Cortex of kidney (tissue), 1 donor: ENCODE data around the gene EXOC4.

ENCODE experiments used
- DNase-seq: peaks from one replicate; lab custom pipeline; 2025; lab: John Stamatoyannopoulos, UW

The EXOC4 gene

DNA sequence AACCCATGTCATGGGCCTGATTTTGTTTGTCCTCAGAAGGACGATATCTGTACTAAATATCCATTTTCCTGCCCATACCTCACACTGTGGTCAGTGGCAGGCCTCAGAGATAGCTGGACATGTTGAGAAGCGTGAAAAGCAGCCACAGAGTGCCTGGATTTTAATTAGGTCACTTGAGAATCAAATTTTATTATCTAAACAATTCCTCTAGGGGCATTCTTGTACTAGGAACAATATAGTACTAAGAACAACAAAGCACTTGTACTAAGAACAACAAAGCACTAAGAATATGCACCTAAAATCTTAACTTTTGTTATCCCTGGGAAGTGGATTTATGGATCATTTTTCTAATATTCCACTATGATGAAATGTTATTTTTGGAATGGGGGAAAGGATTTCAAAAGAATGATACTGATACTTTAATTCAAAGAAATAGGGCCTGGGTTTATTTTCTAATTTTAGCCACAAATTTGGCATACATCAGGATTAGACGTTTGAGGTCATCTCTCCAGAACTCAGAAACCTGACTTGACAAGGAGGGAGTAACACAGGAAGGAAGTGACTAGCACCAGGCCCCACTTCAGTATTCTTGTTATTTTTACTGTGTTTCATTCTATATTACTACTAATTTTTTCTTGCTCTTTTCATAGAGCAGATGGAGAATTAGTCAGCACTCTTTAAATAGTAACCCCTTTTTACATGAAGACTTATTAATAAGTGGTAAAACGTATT lies 112.2 kb downstream of the EXOC4 start:
- DNase-seq = no peak

DNA sequence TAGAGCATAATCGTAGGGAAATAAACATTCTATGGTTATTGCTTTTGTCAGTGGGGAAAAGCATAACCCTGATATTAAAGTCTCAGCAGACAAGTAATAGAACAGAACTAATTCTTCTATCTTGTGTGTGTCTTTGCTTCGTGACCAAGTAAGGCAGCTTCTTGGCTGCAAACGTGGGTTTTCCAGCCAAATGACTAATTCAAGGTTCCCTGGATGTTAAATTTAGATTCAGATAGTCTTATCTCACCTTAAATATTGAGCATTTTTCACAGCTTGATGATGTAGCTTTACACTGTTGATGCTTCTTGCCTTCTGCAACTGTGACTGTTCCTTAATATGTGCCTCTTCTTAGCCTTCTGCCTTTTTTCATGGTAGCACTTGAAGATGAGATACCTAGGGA lies 113.0 kb downstream of the EXOC4 start:
- DNase-seq = no peak

DNA sequence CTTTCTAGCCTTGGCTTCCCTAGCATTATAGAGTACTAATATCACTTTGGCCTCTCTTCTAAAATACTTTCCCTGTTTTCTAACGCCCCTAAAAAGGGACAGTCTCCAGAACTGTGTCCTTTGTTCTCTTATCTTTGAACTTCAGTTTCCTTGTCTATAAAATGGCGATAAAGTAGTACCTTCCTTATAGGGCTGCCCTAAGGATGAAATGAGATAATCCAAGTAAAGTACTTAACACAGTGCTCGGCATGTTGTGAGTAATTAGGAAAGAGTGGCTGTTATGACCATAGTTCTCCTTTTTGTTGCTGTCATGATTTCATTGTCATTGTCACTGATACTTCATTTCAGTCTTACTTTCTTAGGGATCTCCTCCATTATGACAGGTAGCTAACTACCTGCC lies 114.7 kb downstream of the EXOC4 start:
- DNase-seq = no peak

DNA sequence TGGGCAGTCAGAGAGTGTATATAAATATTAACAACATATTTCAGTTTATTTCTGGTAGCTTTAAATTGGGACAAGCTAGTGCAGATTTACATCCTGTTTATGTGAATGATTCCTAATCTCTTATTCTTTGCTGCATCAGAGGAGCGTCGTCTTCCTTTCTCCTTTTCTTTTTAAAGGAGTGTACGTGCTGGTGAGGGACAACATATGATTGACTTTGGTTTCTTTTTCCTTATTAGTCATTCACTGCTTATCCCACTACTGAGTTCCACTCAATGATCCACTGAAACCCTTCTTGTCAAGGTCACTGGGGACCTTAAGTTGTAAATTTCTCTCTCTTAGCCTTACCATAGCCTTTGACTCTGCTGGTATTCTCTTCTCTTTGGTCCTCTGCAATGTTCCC lies 116.3 kb downstream of the EXOC4 start:
- DNase-seq = no peak

DNA sequence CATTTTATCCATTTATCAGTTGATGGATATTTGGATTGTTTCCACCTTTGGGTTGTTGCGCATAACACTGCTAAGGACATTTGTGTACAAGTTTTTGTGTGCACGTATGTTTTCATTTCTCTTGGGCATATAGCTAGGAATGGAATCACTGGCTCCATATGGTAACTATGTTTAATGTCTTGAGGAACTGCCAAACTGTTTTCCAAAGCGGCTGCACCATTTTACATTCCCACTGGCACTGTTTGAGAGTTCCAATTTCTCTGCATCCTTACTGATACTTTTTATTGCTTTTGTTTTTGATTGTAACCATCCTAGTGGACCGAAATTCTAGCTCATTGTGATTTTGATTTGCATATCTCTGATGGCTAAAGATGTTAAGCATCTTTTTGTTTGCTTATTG lies 118.7 kb downstream of the EXOC4 start:
- DNase-seq = no peak

DNA sequence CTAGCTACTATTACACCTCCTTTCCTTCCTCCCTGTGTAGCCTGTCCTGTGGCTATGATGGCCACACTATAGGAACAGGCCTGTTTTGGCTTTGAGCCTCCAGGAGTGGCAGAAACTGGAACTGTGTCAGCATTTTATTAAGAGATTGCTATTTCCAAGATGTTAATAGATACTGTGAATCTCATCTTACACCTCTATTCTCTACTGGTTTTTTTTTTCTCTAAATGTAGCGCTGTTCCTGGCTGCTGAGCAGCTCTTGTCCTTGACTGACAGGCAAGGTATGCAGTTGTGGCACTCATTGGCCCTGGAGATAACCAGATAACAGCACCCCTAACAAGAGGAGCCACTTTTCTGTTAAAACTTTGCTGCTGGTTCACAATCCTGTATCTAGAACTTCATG lies 119.5 kb downstream of the EXOC4 start:
- DNase-seq = no peak

DNA sequence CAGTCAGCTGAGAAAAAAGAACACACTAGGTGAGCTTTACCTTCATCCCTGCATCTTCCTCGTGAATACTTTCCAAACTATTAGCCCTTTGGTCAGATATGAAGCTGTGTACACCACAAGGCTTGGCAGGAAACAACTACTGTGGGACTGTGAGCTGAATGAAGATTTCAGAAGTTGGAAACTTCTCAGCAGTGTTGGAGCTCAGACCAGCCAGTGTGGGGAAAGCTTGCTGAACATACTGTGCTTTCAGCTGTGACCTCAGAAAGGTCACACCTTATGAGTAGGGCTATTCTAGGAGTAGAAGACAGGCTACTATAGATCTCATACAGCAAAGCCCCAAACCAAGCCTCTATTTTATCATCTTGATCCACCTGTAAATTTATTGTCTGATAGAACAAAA lies 123.6 kb downstream of the EXOC4 start:
- no peak for DNase-seq

DNA sequence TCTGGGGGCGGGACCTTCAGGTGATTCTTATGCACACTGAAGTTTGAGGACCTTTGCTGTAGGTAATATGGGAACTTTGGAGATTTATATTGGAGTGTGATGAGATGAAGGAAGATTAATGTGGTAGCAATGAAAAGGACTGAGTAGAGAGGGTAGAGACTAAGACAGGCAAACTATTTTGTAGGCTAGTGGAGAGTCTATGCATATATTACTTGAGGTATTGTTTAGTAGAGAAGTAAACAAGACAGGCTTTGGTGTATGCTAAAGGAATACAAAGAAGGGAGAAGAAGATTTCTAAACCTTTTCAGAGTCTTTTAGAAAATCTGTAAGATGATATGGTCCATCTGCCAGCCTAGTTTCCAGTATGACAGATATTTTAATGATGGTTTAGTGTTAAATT lies 129.1 kb downstream of the EXOC4 start:
- no peak for DNase-seq

DNA sequence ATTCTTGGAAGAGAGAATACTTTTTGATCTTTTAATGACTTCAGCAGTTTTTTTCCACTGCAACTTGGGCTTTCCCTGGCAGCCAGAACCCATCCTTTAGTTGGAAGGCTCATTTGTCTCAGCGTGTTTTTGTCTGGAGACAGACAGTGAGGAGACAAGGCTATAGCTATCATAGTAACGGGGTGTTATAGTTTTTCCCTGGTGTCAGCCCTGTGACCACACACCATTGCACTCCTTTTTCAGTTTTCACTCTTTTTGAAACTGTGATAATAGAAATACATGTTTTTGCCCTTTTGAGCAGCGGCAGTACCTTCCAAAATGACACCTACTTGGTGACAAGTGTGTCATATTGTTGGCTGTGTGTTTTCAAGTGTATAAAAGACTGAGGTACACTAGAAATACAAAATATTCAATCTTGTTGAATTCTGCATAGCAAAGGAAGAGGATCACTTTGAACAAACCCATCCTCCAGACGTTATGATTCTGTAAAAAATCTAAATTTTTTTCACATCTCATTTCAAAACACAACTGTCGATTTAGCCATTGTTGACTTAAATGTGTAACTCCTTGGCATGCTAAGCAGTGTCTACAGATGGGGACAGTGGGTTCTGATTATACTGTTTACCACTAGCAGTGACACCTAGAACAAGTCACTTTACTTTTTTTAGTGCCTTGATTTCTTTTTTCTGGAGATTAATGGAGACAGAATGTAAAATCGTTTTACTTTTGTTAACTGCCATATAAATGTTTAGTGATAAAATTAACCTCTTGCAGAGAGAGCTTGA lies 130.1 kb downstream of the EXOC4 start:
- DNase-seq = no peak

DNA sequence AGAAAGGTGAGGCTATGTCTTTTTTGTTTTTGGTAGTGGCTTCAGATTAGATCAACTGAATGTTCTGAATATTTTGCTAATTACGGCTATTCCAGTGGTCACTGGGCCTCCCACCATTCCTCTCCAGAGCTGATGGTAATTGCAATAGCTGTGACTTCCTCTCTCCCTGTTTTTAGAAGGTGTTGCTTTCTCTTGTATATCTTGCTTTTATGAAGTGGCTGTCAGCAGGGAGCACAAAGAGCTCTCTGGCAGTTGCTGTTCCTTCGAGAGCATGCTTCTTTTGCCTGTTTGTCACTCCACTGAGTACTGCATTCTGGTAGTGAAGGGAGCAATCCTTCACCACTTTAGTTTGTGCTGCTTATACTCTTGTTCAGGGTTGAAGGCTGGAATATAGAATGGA lies 133.3 kb downstream of the EXOC4 start:
- DNase-seq = no peak

DNA sequence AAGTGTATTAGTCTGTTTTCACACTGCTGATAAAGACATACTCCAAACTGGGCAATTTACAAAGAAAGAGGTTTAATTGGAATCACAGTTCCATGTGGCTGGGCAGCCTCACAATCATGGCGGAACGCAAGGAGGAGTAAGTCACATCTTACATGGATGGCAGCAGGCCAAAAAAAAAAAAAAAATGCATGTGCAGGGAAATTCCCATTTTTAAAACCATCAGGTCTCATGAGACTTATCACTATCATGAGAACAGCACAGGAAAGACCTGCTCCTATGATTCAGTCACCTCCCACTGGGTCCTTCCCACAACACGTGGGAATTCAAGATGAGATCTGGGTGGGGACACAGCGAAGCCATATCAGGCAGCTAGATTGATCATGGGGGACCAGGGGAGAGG lies 136.8 kb downstream of the EXOC4 start:
- no peak for DNase-seq

DNA sequence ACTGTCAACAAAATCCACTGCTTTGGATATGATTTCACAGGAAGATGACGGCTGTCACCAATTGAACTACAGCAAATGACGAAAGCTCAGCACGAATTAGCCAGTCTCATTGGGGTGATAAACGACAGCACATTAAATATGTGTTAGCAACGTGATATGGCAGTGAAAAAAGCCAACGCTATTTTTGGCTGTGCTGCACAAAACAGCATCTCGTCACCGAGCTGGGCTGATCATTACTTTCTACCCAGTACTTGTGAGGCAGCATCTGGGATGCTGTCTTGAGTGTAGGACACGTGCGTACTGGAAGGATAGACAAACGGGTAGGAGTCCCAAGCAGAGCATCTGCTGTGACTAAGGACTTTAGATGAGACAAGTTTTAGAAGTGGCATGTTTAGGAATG lies 138.3 kb downstream of the EXOC4 start:
- no peak for DNase-seq

DNA sequence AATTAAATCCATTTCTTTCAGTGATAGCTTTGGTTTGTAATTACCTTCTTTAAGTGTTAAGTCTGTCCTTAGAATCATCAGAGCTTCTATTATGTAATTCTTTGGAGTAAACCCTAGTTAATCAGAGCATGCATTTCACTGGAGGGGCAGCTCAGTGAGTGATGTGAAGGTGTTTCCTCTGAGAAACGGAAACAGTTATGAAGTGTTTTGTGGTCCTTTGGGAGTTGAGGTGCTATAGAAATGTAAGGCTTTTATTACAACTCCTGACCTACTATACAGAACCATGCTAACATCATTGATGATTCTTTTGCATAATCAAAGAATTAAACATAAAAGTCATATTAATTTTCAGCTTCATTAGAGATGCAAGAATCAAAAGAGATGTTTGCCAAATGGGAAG lies 141.5 kb downstream of the EXOC4 start:
- DNase-seq = no peak

DNA sequence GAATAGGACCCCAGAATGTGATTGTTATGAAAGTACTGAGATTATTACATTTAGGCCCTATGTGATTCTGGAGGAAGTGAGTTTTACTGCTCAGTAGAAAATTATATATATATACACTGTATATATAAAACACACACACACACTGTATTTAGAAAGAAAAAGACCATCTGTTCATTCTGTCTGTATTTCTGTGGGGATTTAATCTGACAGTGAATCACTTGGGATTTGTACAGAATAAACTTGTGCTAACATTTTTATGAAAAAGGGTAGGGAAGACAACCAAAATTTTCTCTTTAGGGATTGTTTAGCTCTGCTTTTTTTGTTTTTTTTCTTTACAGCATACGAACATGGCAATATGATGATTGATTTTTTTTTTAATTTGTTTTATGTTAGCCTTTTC lies 142.7 kb downstream of the EXOC4 start:
- DNase-seq = no peak

DNA sequence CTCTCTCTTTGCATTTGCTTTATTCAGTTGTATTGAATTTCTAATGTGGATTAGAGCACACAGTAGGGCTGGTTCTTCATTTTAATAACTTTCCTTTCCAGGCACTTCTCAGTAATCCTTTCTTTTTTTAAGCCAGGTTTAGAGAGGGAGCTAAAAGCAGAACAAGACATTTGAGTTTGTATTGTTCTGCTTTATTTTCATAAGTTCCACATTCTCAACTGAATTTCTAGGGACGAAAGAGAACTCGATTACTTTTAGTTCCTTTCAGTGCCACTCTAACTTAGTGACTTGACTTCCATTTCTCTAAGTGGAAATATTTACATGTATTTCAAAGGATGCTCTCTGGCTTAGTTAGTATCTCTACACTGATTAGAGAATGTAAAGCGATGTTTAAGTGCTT lies 145.6 kb downstream of the EXOC4 start:
- no peak for DNase-seq

DNA sequence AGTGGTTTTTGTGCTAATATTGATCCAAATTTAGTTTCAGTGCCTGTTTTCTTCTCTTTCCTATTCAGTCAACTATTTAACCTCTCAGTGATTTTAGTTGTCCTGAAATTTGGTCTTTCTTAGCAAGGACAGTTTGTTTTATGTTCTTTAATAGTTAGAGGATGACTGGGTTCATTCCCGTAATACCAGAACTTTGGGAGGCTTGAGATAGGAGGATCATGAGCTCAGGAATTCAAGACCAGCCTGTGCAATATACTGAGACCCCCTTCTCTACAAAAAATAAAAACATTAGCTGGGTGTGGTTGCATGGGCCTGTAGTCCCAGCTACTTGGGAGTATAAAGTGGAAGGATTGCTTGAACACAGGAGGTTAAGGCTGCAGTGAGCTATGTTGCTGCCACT lies 148.3 kb downstream of the EXOC4 start:
- no peak for DNase-seq

DNA sequence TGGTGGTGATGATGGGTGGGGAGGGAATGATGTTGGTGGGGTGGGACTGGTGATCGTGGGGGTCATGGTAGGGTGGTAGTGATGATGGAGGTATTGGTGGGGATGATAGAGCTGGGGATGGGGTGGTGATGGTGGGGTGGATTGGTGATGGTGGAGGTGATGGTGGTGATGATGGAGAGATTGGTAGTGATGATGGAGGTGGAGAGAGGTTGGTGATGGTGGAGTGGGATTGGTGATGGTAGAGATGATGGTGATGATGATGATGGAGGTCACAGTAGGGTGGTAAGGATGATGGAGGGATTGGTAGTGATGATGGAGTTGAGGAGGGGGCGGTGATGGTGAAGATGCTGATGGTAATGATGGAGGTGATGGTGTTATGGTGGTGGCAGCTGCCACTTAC lies 155.3 kb downstream of the EXOC4 start:
- DNase-seq = no peak

DNA sequence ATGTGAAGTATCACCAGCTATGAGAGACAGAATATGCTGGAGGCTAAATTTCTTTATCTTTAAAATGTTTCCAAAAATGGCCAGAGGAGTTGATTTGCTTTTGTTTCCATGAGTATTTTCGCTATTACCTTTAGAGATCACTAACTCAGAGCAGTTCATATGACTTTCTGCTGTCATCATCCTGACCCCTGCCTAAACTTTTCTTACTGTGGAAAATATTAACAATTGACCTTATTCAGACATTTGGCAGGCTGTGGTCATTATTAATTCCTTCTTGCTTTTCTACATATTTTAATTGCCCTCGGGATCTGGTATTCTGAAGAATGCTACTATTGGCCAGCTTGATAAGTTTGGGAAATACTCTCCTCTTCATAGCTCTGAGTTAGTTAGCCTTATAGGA lies 156.5 kb downstream of the EXOC4 start:
- no peak for DNase-seq

DNA sequence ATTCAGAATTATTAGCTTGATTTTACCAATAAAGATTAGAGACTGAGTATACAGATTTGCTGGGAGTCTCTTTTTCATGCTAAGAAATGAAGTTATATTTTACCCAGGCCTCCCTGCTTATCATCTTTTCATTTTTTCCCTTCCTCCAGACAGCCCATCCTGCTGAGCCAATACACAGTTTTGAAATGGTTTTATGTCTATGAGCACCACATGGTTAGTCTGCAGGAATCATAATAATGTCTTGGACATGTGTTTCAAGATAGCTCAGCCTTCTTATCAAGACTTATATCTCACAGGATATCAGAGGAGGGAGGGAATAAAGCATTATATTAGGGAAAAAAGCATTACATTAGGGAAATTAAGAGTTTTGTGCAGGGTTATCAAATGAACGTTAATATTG lies 157.1 kb downstream of the EXOC4 start:
- DNase-seq = no peak

DNA sequence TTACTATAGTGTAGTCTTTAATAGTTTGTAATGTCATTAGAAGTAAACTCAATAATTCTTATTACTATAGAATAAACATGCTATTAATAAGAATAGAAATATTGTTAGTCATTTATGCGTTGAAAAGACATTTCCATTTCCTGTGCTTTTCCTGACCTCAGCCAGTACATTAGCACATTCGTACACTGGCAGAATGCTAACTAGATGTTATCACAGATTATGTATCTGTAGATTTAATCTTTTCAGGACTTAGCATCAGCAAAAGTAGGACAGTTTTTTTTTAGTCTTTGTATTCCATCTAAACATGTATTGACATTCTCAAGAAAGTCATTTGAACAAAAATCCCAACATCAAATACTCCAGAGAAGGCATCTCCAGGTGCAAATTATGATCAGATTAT lies 158.5 kb downstream of the EXOC4 start:
- no peak for DNase-seq

DNA sequence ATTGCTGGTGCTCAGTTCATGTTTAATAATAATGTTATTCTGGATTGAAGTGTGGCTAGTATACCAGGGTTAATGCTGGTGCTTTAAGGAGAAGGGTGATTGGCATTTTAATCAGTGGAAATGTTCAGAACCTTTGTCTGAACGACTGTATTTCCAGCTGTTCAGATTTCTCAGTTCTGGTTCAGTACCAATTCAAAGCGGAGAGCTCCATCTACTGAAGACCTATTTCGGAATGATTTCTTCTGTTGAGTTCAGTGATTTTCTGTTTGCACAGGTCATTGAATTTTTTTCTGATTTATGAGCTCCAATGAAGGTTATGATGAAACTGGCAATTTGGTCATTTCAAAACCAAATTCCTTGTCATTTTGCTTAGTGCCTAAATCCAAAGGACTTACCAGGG lies 160.1 kb downstream of the EXOC4 start:
- DNase-seq = no peak

DNA sequence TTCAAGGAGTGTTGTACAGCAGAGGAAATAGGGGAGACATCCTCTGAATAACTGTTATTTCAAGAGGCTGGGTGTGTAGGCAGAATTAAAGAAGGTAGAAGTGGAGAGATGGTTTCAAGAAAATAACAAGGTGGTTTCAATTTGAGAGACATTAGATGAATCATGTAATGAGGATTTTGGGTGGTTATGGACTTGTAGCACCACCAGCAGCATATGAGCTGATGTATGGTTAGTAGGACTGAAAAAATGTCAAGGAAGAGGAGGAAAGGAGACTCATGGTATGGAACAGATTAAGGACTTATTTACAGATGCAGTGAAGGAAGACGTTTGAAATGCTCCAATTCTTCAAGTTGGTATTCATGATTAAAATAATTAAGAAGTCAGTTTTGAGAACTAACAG lies 166.2 kb downstream of the EXOC4 start:
- DNase-seq = no peak

DNA sequence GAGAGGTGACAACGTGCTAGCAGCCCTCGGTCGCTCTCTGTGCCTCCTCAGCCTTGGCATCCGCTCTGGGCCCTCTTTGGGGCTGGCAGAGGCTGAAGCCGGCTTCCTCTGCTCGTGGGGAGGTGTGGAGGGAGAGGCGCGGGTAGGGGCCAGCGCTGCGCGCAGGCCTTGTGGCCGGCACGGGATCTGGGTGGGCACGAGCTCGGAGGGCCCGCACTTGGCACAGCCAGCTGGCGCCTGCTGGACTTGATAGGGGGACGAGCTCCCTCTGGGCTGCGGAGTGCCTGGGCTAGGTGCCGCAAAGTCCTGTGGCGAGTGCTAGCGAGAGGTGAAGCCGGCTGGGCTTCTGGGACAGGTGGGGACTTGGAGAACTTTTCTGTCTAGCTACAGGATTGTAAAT lies 170.7 kb downstream of the EXOC4 start:
- DNase-seq = no peak

DNA sequence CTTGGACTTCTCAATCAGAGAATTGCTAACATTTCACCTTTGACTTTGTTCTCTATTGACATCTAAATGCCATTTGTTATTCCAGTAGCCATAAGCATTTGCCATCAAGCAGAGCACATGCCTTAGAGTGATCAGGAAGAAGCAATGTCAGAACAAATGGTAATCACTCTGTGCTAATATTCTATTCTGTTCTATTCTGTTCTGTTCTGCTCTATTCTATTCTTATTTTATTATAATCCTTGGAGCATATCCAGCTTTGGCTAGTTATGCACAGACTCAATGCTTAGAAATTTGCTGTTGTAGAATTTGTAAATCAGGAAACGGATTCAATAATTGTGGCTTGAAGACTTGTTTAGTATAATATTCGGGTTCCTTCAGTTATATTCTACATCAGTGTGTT lies 175.4 kb downstream of the EXOC4 start:
- DNase-seq = no peak
